K562 (cell line): ENCODE measurements around the gene C3orf70. TPM values are rescaled to one million over a fixed set of nuclear protein-coding genes. Genes with fewer than 3 reads are reported as not detected.

Experiments
- ELK3 ChIP-seq: fragments of 450-650 bp; formaldehyde crosslinking; IDR thresholded peaks from 2 replicates; pipeline ENCODE4 v1.4.0; 2020; ENCODE audit warnings: mild to moderate bottlenecking
- ETV5 ChIP-seq: sonication (generic); formaldehyde crosslinking; IDR thresholded peaks from 2 replicates; pipeline ENCODE4 v1.4.0; 2020; ENCODE audit warnings: low read depth, mild to moderate bottlenecking, missing genetic modification reagents
- NFRKB ChIP-seq: fragments of 450-650 bp; IDR thresholded peaks from 2 replicates; pipeline ENCODE4 v1.6.1; 2016; ENCODE audit warnings: low read depth
- PHF8 ChIP-seq: fragments of 200-600 bp; sonication (generic); IDR thresholded peaks from 2 replicates; pipeline ENCODE4 v1.6.1; 2012; ENCODE audit warnings: mixed run types, mild to moderate bottlenecking, inconsistent platforms, low read length, moderate library complexity, borderline replicate concordance
- RB1 ChIP-seq: fragments of 450-650 bp; IDR thresholded peaks from 2 replicates; pipeline ENCODE4 v1.6.1; 2017; ENCODE audit warnings: low read depth, mild to moderate bottlenecking
- TRIM25 ChIP-seq: fragments of 450-650 bp; IDR thresholded peaks from 2 replicates; pipeline ENCODE4 v1.7.0; 2016; ENCODE audit warnings: borderline replicate concordance
- ZBTB12 ChIP-seq: fragments of 250-450 bp; sonication (Bioruptor Pico); IDR thresholded peaks from 2 replicates; pipeline ENCODE4 v1.4.0; 2020
- ZNF764 ChIP-seq: fragments of 250-450 bp; sonication (Bioruptor Pico); IDR thresholded peaks from 2 replicates; pipeline ENCODE4 v1.4.0; 2020; ENCODE audit warnings: low read depth, mild to moderate bottlenecking, moderate library complexity
- ZNF785 ChIP-seq: fragments of 250-450 bp; sonication (Bioruptor Pico); IDR thresholded peaks from 2 replicates; pipeline ENCODE4 v1.4.0; 2020; ENCODE audit warnings: mild to moderate bottlenecking
- polyA plus RNA-seq, 8 experiments: library from polyadenylated mRNA; depleted of rRNA in 4 of 8; stranded (reverse) in 5 of 8; unstranded in 3 of 8; fragments of >200 nt; fragmentation: Nextera tagmentation in 2 of 8; fragmentation: Illumina TruSeq in 1 of 8; extraction: Ambion mirVana in 2 of 8; extraction: Trizol in 1 of 8; gene quantifications; 2 replicates each; pipeline versions ENCODE4 v1.2.1 to v1.2.3, GENCODE V29; 2011 to 2014; ENCODE audit warnings: inconsistent platforms in 1 of 8, missing spikeins in 1 of 8
- total RNA-seq, 7 experiments: library from RNA; depleted of rRNA in 6 of 7; stranded (reverse); fragments of >200 nt in 6 of 7; fragmentation: Illumina TruSeq in 2 of 7; extraction: Trizol in 2 of 7; gene quantifications; 2 replicates each; pipeline versions ENCODE4 v1.2.1 to v1.2.3, GENCODE V29; 2011 to 2021; ENCODE audit warnings: low replicate concordance in 1 of 7
- TF ChIP-seq, protein P1 (sequence below): fragments of 450-650 bp; IDR thresholded peaks from 2 replicates; pipeline ENCODE4 v1.6.1; 2014; ENCODE audit warnings: low read depth, mild to moderate bottlenecking, moderate library complexity, borderline replicate concordance

Gene C3orf70
- total and polyA plus RNA-seq, 9 of the 15 experiments (the other 6 are each of a cell fraction or from before 2014, with no cell fraction given), result 0.01 to 0.04 (median 0.03) TPM; not detected in 6

DNA sequence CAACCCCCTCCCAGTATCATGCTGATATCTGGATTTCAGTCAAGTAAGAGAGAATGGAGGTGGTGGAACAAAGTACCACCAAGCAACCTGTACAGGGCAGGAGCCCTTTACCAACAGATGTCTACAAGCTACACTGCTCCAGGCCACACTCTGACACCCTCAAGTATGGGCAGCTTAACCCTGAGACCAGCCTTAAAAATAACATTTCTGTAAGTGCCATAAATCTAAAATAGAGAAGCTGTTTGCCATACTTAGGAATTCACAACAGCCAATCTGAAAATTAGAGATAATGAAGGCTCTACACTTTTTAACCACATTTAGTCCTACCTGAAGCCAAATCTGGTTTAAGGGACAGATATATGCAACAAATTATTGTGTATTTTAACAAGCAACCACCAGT lies 59.7 kb downstream of the C3orf70 start (continued):
- TF ChIP-seq, protein P1, sequence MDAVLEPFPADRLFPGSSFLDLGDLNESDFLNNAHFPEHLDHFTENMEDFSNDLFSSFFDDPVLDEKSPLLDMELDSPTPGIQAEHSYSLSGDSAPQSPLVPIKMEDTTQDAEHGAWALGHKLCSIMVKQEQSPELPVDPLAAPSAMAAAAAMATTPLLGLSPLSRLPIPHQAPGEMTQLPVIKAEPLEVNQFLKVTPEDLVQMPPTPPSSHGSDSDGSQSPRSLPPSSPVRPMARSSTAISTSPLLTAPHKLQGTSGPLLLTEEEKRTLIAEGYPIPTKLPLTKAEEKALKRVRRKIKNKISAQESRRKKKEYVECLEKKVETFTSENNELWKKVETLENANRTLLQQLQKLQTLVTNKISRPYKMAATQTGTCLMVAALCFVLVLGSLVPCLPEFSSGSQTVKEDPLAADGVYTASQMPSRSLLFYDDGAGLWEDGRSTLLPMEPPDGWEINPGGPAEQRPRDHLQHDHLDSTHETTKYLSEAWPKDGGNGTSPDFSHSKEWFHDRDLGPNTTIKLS, result no peak
- TF ChIP-seq ELK3 (CRISPR knock-in tag) (no peak), ZNF785 (CRISPR knock-in tag) (no peak), ZBTB12 (CRISPR knock-in tag) (no peak), ETV5 (CRISPR knock-in tag) (no peak), NFRKB (no peak), ZNF764 (CRISPR knock-in tag) (no peak), RB1 (no peak), TRIM25 (no peak), PHF8 (no peak)
